Subcutaneous adipose tissue (tissue), 4 donors: ENCODE results near the gene CAMTA1. TPM values are rescaled to one million over a fixed set of nuclear protein-coding genes. Genes with fewer than 3 reads are reported as not detected.

Source experiments
- CTCF ChIP-seq: fragments of 450-650 bp; IDR thresholded peaks from one replicate; pipeline ENCODE4 v1.5.1; 2016; ENCODE audit warnings: low read depth, mild to moderate bottlenecking, control low read depth, antibody characterized with exemption, moderate library complexity
- total RNA-seq, 4 donors: library from RNA; depleted of rRNA; stranded (reverse); fragments of >200 nt; gene quantifications; one replicate each; pipeline ENCODE4 v1.1.0, GENCODE V29; 2016

CAMTA1 gene
- total RNA-seq, 4 donors from 2014 or later, result 58.6 to 82.5 (median 78.0) TPM

- TF ChIP-seq CTCF, result no peak
Measured at GRCh38 chr1:7294636-7295035, 509.4 kb downstream of the CAMTA1 start.

GRCh38 chr1:7295946-7296345, 510.7 kb downstream of the CAMTA1 start:
- no peak for TF ChIP-seq CTCF

GRCh38 chr1:7296968-7297367, 511.7 kb downstream of the CAMTA1 start:
- TF ChIP-seq CTCF, result no peak

DNA sequence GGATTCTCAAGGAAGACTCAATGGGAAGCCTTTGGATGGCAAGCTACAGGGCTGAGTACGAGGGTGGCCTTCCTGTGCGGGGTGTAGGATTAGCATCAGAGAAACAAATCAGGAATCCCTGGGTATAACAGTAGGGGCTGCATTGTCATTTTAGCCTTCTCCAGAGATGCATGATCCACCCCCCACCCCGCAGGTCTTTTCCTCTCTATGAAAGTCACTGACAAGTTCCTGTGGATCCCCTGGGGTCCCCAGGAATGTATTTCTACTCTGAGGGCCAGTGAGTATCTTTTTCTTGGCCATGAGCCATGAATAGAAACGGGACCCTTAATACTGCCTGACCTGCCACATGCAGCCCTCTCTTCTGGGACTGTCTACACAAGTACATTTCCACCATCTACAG, 512.9 kb downstream of the CAMTA1 start:
- no peak for TF ChIP-seq CTCF

- no peak for TF ChIP-seq CTCF
Measured at GRCh38 chr1:7298749-7299151, 513.5 kb downstream of the CAMTA1 start.

- no peak for TF ChIP-seq CTCF
Measured at GRCh38 chr1:7299329-7299799, 514.1 kb downstream of the CAMTA1 start.

DNA sequence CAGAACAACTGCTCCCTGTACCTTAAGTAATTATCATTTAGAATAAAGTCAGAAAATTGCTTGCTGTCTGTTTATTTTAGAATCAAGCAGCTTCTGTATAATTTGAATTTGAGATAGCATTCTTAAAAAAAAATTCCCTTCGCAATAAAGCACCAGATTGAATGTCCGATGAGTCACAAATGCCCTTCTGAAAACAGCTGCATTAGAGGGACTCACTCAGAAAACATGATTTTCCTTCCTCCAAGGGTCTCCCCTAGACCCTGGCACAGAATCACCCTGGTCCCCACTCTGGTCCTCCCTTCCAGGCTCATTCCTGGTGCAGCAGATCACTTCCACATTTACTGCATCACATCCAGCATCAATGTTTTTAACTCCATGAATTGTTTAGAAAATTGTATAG, 514.7 kb downstream of the CAMTA1 start:
- no peak for TF ChIP-seq CTCF
